ENCODE measurements around the gene DSC2. TPM values are rescaled to one million over a fixed set of nuclear protein-coding genes. Genes with fewer than 3 reads are reported as not detected.

The DSC2 gene
- total and polyA plus RNA-seq, 2 donors (not counting 1 experiment from before 2014, with no cell fraction given): under 0.01 TPM; not detected in 1

DNA sequence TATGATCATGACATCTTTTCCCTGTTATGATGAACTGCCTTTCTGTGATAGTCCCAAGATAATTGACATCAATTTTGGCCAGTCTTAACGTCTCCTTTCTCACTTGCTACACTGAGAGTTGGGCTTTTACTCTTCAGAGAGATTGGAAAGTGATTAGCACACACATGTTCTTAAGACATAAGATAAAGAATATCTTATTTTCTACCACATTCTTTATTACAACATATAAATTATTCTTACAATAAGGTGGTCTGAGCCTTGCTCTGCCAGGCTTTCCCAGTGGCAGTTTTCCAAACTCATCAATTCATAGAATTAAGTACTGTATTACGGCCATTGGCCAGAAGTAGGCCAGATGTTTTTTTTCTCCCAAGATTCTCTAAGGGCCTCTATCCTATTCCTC, 54.0 kb downstream of the DSC2 start:
- Histone ChIP-seq H3K4me3 (replicated peaks in 1 of 4; ENCODE audit: control extremely low read depth in 1 of 4, insufficient read depth in 1 of 4, low read depth in 3 of 4, low read length in 4 of 4) (no peak overlapping the region), H4K20me1 (ENCODE audit: control insufficient read depth, extremely low read depth, insufficient read depth, low read length) (no peaks in the 10 kb centered on the region), H3K4me2 (ENCODE audit: extremely low read depth, insufficient read depth, low read length) (no peak overlapping the region), H3K36me3 (ENCODE audit: control insufficient read depth, insufficient read depth, low read length) (no peaks in the 10 kb centered on the region), H3K4me1 (ENCODE audit: control insufficient read depth, extremely low read depth, insufficient read depth, low read length) (no peaks in the 10 kb centered on the region), H3K9ac (ENCODE audit: insufficient read depth, low read length) (no peak overlapping the region), H3K27me3 (ENCODE audit: control insufficient read depth, insufficient read depth, low read length) (no peaks in the 10 kb centered on the region), H3K27ac (ENCODE audit: insufficient read depth, low read length) (no peak overlapping the region), H3K9me3 (ENCODE audit: control insufficient read depth, insufficient read depth, low read depth, low read length) (no peaks in the 10 kb centered on the region), H2AFZ (ENCODE audit: low read length) (no peak overlapping the region), H3K79me2 (ENCODE audit: control insufficient read depth, insufficient read depth, low read length) (no peaks in the 10 kb centered on the region)
- TF ChIP-seq, protein P1, sequence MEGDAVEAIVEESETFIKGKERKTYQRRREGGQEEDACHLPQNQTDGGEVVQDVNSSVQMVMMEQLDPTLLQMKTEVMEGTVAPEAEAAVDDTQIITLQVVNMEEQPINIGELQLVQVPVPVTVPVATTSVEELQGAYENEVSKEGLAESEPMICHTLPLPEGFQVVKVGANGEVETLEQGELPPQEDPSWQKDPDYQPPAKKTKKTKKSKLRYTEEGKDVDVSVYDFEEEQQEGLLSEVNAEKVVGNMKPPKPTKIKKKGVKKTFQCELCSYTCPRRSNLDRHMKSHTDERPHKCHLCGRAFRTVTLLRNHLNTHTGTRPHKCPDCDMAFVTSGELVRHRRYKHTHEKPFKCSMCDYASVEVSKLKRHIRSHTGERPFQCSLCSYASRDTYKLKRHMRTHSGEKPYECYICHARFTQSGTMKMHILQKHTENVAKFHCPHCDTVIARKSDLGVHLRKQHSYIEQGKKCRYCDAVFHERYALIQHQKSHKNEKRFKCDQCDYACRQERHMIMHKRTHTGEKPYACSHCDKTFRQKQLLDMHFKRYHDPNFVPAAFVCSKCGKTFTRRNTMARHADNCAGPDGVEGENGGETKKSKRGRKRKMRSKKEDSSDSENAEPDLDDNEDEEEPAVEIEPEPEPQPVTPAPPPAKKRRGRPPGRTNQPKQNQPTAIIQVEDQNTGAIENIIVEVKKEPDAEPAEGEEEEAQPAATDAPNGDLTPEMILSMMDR (conservative IDR thresholded peaks at IDR 0.05 in 1 of 2, IDR thresholded peaks at IDR 0.05 in 1 of 2; ENCODE audit: low read depth in 1 of 2, low read length in 2 of 2): no peak
- no peak for TF ChIP-seq EZH2 (IDR thresholded peaks at IDR 0.05; ENCODE audit: low read length, missing control alignments)
- no peak for DNase-seq (ENCODE audit: low read depth in 2 of 2)

DNA sequence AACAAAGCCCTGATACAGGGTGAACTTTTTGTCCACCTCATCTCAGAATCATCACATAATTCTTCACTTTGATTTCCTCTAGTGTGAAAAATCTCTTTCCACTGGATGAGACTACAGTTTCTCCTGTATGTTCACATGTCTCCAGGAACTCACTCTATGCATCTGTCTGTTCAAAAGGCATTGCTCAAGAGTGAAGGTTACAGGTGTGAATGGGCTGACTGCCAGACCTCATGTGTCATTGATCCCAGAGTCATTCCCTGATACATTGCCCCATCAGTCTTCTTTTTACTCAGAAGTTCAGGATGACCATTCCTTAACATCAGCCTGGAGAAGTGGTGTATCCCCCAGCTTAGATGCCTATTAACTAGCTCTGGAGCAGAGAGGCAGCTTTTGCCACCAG, 55.3 kb downstream of the DSC2 start:
- Histone ChIP-seq H3K9ac (ENCODE audit: insufficient read depth, low read length) (no peak overlapping the region), H3K79me2 (ENCODE audit: control insufficient read depth, insufficient read depth, low read length) (no peaks in the 10 kb centered on the region), H3K27ac (ENCODE audit: insufficient read depth, low read length) (no peak overlapping the region), H3K36me3 (ENCODE audit: control insufficient read depth, insufficient read depth, low read length) (no peaks in the 10 kb centered on the region), H4K20me1 (ENCODE audit: control insufficient read depth, extremely low read depth, insufficient read depth, low read length) (no peaks in the 10 kb centered on the region), H3K9me3 (ENCODE audit: control insufficient read depth, insufficient read depth, low read depth, low read length) (no peaks in the 10 kb centered on the region), H3K4me2 (ENCODE audit: extremely low read depth, insufficient read depth, low read length) (no peak overlapping the region), H3K27me3 (ENCODE audit: control insufficient read depth, insufficient read depth, low read length) (no peaks in the 10 kb centered on the region), H3K4me1 (ENCODE audit: control insufficient read depth, extremely low read depth, insufficient read depth, low read length) (no peaks in the 10 kb centered on the region), H3K4me3 (replicated peaks in 1 of 4; ENCODE audit: control extremely low read depth in 1 of 4, insufficient read depth in 1 of 4, low read depth in 3 of 4, low read length in 4 of 4) (no peak overlapping the region), H2AFZ (ENCODE audit: low read length) (no peak overlapping the region)
- TF ChIP-seq, protein P1 (conservative IDR thresholded peaks at IDR 0.05 in 1 of 2, IDR thresholded peaks at IDR 0.05 in 1 of 2; ENCODE audit: low read depth in 1 of 2, low read length in 2 of 2): no peak
- no peak for TF ChIP-seq EZH2 (IDR thresholded peaks at IDR 0.05; ENCODE audit: low read length, missing control alignments)
- DNase-seq (ENCODE audit: low read depth in 2 of 2): no peak

DNA sequence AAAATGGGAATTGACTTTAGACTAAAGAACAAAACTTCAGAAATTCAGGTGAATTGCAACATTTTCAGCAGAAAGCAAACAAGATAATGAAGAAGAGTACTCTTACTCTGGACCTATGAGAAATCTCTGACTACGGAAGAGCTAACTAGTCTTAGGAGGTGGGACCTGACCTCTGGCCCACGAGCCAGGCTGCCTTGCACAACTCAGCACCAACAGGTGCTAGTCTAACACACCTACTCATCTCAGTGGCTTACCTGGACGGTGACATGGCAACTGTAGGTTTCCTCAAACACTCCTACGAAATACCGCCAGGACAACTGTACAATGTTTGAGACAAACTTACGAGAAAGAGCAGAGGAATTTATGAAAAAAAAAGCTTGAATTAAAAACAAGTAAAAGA, 56.6 kb downstream of the DSC2 start:
- no peaks in the 10 kb centered on the region for H3K9me3 ChIP-seq (ENCODE audit: control insufficient read depth, insufficient read depth, low read depth, low read length)
- no peak for DNase-seq (ENCODE audit: low read depth in 2 of 2)
- H3K4me3 ChIP-seq (replicated peaks in 1 of 4; ENCODE audit: control extremely low read depth in 1 of 4, insufficient read depth in 1 of 4, low read depth in 3 of 4, low read length in 4 of 4): no peak overlapping the region
- no peak overlapping the region for H2AFZ ChIP-seq (ENCODE audit: low read length)
- H4K20me1 ChIP-seq (ENCODE audit: control insufficient read depth, extremely low read depth, insufficient read depth, low read length): no peaks in the 10 kb centered on the region
- H3K36me3 ChIP-seq (ENCODE audit: control insufficient read depth, insufficient read depth, low read length): no peaks in the 10 kb centered on the region
- H3K9ac ChIP-seq (ENCODE audit: insufficient read depth, low read length): no peak overlapping the region
- H3K4me1 ChIP-seq (ENCODE audit: control insufficient read depth, extremely low read depth, insufficient read depth, low read length): no peaks in the 10 kb centered on the region
- H3K27me3 ChIP-seq (ENCODE audit: control insufficient read depth, insufficient read depth, low read length): no peaks in the 10 kb centered on the region
- no peaks in the 10 kb centered on the region for H3K79me2 ChIP-seq (ENCODE audit: control insufficient read depth, insufficient read depth, low read length)
- H3K4me2 ChIP-seq (ENCODE audit: extremely low read depth, insufficient read depth, low read length): no peak overlapping the region
- no peak overlapping the region for H3K27ac ChIP-seq (ENCODE audit: insufficient read depth, low read length)
- no peak for TF ChIP-seq EZH2 (IDR thresholded peaks at IDR 0.05; ENCODE audit: low read length, missing control alignments)
- TF ChIP-seq, protein P1 (conservative IDR thresholded peaks at IDR 0.05 in 1 of 2, IDR thresholded peaks at IDR 0.05 in 1 of 2; ENCODE audit: low read depth in 1 of 2, low read length in 2 of 2): no peak
